Stimulated activated CD4-positive, alpha-beta T cell treated with anti-CD3 and anti-CD28 coated beads, Interleukin-1b, Interleukin-23, amount 100 ng/mL, for 24 hours (primary cell): ENCODE results near the gene LEKR1.
"Not testable (repeated sequence)": the region's sequence is repeated elsewhere in the genome, so short reads cannot be mapped to it uniquely, and the experiment has no call there.

Experiments used
- DNase-seq, 4 experiments: peaks; one replicate each; pipeline ENCODE4 v3.0.0-alpha.2; 2020; ENCODE audit warnings: low read depth in 4 of 4, low spot score in 1 of 4

LEKR1 gene

GRCh38 chr3:156826144-156826895 is at the start of gene LEKR1:
TSS of gene LEKR1 (plus strand) at chr3:156826353. CDS start at chr3:156829330, 2,977 bp downstream.
- peak in 2 of 4 experiments; percentile 69 to 70 for DNase-seq

DNA sequence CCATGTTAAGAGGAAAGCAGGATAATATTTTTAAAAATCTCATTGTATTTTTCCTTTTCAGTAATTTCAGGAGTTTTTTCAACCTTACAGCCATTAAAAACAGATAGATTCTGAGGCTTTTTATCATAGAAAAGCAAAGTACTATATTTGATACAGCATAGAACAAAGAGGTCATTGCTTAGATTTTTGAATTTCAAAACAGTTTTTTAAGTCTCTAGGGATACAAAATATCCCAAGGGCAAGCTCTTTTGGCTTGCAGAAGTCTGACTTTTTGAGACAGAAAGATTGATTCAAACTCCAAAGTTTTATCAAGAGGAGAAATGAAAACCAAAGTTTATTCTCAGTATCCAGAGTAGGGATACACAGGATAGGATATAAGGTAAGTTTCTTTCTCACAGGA is 49.3 kb upstream of the LEKR1 start:
- DNase-seq, result no peak

GRCh38 chr3:156781310-156782230 is 44.6 kb upstream of the LEKR1 start:
- DNase-seq, result no peak

GRCh38 chr3:156782319-156782718 is 43.8 kb upstream of the LEKR1 start:
- no peak for DNase-seq

GRCh38 chr3:156782921-156783320 is 43.2 kb upstream of the LEKR1 start:
- DNase-seq, result no peak

DNA sequence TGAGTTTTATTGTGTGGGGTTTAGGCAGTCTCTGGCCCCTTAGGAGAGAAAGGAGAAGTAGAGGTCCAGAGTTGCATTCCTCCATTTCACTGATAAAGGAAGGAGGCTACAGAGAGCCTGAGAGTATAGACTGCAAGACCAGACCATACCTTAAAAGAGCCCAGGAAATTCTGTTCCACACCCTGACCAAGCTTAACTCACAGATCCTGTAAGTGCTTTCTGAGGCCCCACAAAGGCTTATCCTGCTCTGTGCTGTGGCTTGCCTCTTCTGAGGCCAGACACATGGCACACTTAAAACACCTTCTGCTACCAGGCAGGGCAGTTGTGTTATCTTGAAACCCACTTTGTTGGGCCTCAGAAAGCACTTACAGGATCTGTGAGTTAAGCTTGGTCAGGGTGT is 39.2 kb upstream of the LEKR1 start:
- DNase-seq, result no peak

- DNase-seq, result no peak
Measured at GRCh38 chr3:156787926-156788663, 38.1 kb upstream of the LEKR1 start.

- DNase-seq, result no peak
Measured at GRCh38 chr3:156788846-156789245, 37.3 kb upstream of the LEKR1 start.

DNA sequence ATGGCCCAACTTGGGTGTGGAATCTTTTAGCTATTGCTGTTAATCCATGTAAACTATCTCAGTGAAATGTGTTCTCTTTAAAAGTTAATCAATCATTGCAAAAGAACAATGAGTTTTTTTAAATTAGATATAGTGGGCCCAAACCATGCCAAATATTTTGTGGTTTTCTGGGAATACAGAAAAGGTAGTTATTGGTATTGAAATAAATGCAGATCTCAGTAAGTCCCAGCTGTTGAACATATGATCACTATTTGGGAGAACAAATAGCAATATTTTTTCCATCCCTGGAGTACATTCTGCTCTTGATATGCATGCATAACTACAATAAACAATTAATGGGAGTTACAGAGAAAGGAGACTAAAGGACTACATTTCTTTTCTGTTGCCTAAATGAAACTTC is 36.0 kb upstream of the LEKR1 start:
- no peak for DNase-seq

DNA sequence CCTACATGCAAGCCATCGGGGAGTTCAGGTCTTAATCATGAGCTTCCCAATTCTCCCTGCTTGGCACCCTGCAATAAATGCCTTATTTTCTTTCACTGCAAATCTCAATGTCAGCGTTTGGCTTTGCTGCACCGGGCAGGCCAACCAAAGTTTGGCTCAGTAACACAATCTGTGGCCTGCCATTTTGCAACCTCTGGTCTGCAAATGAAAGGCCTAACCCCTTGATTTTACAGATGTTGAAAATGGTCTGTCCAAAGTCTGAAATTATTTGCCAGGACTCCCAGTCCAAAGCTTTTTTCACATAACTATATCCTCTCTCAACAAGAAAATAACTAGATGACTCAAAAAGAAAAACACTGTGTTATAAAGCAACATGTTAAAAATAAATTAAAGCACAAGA is 34.0 kb upstream of the LEKR1 start:
- no peak for DNase-seq

DNA sequence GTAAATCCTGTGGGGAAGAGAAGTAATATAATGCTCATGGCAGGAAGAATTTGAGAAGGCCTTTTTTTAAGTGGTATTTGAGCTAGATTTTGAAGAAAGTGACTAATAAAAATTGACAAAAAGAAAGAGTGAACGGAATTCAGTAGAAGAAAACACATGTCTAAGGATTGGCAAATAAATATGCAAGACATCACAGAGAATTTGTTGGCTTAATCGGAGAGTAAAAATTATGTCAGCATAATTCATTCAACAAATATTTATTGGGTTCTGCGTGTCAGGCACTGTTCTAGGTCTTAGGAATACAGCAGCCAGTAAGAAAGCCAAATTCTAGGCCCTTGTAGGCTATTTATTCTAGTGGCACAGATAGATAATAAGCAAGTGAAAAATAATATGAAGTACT is 33.6 kb upstream of the LEKR1 start:
- no peak for DNase-seq

DNA sequence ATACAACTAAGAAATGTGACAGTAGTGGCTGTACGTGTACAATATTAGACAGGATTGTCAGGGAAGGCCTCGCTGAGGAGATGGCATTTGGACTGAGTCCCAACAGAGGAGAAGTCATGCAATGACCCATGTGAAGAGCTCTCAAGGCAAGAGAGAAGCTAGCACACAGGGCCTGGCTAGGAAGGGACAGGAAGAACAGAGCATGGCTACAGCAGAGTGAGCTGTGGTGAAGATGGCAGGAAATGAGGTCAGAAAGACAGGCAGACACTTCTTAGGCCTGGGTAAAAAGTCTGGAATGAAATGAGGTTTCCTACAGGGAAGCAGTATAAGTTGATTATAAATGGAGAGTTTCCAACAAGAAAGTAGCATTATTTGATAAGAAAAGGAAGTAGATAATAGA is 33.2 kb upstream of the LEKR1 start:
- no peak for DNase-seq

- no peak for DNase-seq
Measured at GRCh38 chr3:156793400-156793799, 32.8 kb upstream of the LEKR1 start.

- no peak for DNase-seq
Measured at GRCh38 chr3:156793851-156794250, 32.3 kb upstream of the LEKR1 start.

GRCh38 chr3:156795890-156796481 is 30.2 kb upstream of the LEKR1 start:
- DNase-seq, result no peak

GRCh38 chr3:156797368-156797767 is 28.8 kb upstream of the LEKR1 start:
- DNase-seq, result no peak

GRCh38 chr3:156800287-156800686 is 25.9 kb upstream of the LEKR1 start:
- DNase-seq, result not testable (repeated sequence)

- no peak for DNase-seq
Measured at GRCh38 chr3:156801746-156802145, 24.4 kb upstream of the LEKR1 start.

- no peak for DNase-seq
Measured at GRCh38 chr3:156802821-156803606, 23.1 kb upstream of the LEKR1 start.
